Astrocyte of the cerebellum (primary cell): ENCODE measurements around the gene MAGEA4.

Experiments
- DNase-seq: peaks from one replicate; pipeline ENCODE4 v3.0.0-alpha.2; 2011; ENCODE audit warnings: low read depth
- H3K4me3 ChIP-seq: 2 replicates; pipeline ENCODE4 v1.5.1; 2011; ENCODE audit warnings: mild to moderate bottlenecking, low read depth, low read length, moderate library complexity
- CTCF ChIP-seq: IDR thresholded peaks from 2 replicates; pipeline ENCODE4 v1.5.1; 2012; ENCODE audit warnings: low read length, low read depth, moderate library complexity, mild to moderate bottlenecking; ENCODE audit errors: missing control alignments
- in situ Hi-C: cut with HindIII; loops from 2 replicates; pipeline ENCODE4 v1.10.0; 2017; ENCODE audit warnings: low sequenced_read_pairs

The MAGEA4 gene, protein sequence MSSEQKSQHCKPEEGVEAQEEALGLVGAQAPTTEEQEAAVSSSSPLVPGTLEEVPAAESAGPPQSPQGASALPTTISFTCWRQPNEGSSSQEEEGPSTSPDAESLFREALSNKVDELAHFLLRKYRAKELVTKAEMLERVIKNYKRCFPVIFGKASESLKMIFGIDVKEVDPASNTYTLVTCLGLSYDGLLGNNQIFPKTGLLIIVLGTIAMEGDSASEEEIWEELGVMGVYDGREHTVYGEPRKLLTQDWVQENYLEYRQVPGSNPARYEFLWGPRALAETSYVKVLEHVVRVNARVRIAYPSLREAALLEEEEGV

GRCh38 chrX:151912780-151913179 is at the start of gene MAGEA4:
MAGEA4 (plus strand) TSS chrX:151912889; CDS start chrX:151923665, 10,776 bp downstream.
- H3K4me3 ChIP-seq: no peak within 1 kb of the TSS
- no peak for DNase-seq
- no peak for TF ChIP-seq CTCF
- in situ Hi-C loops: no loop called here

- in situ Hi-C loops: no loop called here
- TF ChIP-seq CTCF: no peak
- H3K4me3 ChIP-seq: no peak overlapping the region
- DNase-seq: peak; percentile 57
These were observed 42.1 kb upstream of the MAGEA4 start for GRCh38 chrX:151870602-151871001.

GRCh38 chrX:151871244-151871643 is 41.4 kb upstream of the MAGEA4 start:
- TF ChIP-seq CTCF: no peak
- DNase-seq: peak; percentile 67
- in situ Hi-C loops: no loop called here
- H3K4me3 ChIP-seq: no peak overlapping the region

- peak; percentile 12 for DNase-seq
- no peak overlapping the region for H3K4me3 ChIP-seq
- in situ Hi-C loops: no loop called here
- no peak for TF ChIP-seq CTCF
These were observed 39.6 kb upstream of the MAGEA4 start for GRCh38 chrX:151873096-151873495.

- no peak for DNase-seq
- H3K4me3 ChIP-seq: no peak overlapping the region
- in situ Hi-C loops: no loop called here
- TF ChIP-seq CTCF: no peak
These were observed 37.2 kb upstream of the MAGEA4 start for GRCh38 chrX:151875270-151876026.

- in situ Hi-C loops: no loop called here
- DNase-seq: no peak
- no peak for TF ChIP-seq CTCF
- no peak overlapping the region for H3K4me3 ChIP-seq
These were observed 34.1 kb upstream of the MAGEA4 start for GRCh38 chrX:151878574-151878973.
